T47D (cell line): ENCODE measurements around the gene KRT35.
A peak's percentile ranks its signal among the peaks of the same experiment; 100 is the strongest.

ENCODE experiments used
- DNase-seq, 2 experiments: peaks; one replicate each; pipeline versions ENCODE4 v3.0.0 to v3.0.0-alpha.2; 2011 to 2012; ENCODE audit warnings: low read depth in 1 of 2, low spot score in 1 of 2
- JUND ChIP-seq: IDR thresholded peaks from 2 replicates; pipeline ENCODE4 v1.6.1; 2012; ENCODE audit warnings: low read depth
- in situ Hi-C: cut with HindIII; loops from 2 replicates; pipeline ENCODE4 v1.10.0; 2016; ENCODE audit warnings: low sequenced_read_pairs, low pct_unique_long_range_greater_than_20kb

Gene KRT35

DNA sequence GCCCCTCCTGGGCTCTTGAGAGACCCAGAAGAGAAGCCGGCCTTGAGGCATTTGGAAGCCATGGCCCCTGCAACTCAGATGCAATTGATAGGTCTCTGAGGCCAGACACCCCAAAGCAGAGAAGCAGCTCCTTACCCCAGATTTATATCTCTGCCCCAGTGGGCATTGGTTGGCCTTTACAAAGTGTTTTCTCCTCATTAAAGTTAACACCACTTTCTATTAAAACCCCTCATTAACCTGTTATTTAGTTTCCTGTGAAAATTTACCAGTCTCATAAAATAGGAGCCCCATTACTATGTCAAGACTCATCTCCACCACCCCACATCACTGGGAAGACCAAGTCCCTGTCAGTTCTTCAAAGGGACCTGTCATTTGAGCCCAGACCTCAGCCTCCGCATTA, at the start of gene KRT35:
Gene KRT35 (minus strand): TSS at position 116 of the 400 bp plus-strand sequence. CDS start 54 bp downstream, at position 62.
- in situ Hi-C loops = no loop called here
- TF ChIP-seq JUND = no peak

DNA sequence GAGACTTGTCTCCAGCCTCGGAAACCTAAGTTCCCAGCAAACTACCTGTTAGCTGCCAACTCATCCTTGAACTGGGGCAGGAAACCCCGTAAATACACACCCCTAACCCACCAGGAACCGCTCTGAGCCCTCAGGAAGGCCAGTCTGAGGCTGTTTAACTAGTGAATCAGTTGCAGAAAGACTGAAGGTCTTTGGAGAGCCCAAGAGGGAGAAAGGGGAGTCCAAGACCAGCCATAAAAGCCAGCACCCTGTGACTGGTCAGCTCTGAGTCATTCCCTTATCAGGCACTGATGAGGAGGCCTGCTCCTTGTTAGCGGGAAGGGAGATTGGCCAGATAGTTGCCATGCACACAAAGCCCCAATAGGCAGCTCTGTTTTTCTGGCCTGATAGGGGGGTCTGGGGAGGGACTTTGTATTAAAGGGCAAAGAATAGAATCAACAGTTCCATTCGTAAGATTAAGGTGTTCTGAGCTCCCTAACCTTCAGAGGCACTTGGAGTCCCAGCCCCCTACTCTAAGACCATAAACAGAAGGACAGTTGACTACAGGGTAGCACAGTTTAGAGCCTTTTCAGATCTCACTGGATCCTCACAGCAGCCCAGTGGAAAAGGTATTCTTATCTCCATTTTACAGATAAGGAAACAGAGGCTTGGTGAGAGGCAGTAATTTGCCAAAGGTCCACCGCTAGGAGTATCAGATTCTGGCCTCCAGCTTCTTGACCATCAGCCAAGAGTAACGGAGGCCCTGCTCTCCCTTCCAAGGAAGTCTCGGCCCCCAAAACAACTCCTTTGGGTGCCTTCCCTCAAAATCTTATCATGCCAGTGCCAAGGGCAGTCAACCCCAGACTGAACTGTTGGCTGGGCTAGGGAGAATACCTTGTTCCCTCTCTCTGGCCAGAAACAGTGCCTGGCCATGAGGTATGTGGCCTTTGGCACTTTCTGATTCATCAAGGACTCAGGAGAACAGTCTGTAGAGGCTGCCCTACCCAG, 49.4 kb upstream of the KRT35 start:
- DNase-seq = peak in 1 of 2 experiments; percentile 57
- in situ Hi-C loops = no loop called here
- no peak for TF ChIP-seq JUND

More for the DNA sequence above, at the start of gene KRT35:
- no peak for DNase-seq

DNA sequence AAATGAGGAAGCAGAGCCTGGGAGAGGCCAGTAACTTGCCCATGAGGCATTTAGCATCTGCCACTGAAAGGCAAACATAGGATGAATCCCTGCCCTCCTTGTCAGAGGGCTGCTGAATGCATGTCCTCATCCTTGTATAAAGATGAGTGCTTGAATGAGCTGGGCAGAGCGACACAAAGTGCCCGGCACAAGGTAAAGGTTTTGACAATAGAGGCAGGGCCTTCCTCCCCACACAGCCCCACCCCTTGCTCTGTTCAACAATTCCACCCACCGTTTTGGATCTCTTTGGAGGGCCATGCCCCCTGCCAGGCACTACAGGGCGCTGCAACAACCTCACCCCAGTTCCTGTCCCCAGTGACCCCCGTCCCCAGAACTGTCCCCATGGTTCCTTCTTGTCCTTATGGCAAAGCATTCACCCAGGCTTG, 48.6 kb upstream of the KRT35 start:
- peak in 1 of 2 experiments; percentile 84 for DNase-seq
- in situ Hi-C loops = no loop called here
- TF ChIP-seq JUND = no peak

DNA sequence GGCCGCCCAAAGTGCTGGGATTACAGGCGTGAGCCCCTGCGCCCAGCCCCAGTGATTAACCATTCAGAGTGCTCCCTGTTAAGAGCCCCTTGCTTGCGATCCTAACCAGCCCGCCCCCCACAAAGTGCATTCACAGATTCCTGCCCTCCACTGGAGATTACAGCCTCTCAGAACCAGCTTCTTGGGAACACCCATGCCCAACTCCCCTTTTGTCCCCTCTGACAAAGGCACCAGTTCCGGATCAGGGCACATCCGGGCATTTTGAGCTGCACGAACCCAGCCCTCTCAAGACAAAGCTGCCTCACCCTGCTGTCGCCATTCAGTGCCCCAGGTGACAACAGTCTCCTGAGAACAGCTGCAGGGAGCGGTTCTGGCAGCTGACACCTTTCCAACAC, 48.0 kb upstream of the KRT35 start:
- TF ChIP-seq JUND = no peak
- in situ Hi-C loops = no loop called here
- peak in 1 of 2 experiments; percentile 83 for DNase-seq

DNA sequence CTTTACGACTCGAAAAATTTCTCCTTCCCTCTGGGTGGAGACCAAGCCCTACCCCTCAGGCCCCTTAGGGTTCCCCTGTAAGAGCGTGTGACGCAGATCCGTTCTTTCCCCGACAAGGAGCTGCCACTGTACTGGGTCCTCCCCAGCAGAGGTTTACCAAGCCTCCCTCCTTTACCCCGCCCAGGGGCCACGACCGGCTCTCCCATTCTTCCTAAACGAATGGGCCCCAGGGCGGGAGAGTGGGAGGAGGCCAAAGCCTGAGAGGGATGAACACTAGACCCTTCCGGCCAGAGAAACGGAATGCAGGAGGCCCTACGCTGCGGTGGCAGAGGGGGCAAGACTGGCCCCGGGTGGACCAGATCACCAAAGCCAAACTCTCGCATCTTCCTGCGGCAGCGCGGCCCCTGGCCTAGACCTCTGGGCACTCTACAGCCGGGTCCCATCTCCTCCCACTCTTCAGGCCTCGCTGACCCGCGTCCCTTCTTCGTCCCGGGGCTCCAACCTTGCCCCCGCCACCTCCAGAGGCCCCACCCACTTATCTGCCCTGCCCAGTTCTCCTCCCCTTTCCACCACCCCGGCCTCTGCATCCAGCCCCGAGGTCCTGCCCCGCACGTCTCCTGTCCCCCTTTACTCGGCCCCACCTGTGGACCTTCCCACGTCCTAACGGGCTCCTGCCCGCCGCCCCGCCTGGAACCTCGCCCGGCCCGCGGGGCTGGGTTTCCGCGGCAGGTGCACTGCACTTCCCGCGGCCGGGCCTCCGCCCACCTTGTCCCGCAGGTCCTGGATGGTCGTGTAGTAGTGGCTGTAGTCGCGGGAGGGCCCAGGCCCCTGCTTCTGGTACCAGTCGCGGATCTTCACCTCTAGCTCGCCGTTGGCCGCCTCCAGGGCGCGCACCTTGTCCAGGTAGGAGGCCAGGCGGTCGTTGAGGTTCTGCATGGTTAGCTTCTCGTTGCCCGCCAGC, 46.4 kb upstream of the KRT35 start:
- peak; percentile 3; the same call in 1 of the 2 replicates for TF ChIP-seq JUND
- peak in 1 of 2 experiments; percentile 70 for DNase-seq
- in situ Hi-C loops = no loop called here

DNA sequence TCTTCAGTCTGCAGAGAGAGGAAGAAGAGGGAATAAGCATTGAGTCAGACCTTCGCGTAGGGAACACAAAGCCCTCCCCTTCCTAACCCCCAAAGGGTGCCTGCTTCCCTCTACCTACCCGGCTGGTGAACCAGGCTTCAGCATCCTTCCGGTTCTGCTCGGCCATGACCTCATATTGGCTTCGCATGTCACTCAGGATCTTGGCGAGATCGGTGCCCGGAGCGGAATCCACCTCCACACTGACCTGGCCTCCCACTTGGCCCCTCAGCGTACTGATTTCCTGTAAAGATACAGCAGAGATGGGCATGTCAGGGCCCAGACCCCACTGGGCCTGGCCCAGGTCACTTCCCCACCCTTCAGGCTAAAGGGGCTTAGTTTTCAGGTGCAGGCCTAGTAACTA, 43.3 kb upstream of the KRT35 start:
- TF ChIP-seq JUND = no peak; the same call in 1 of the 2 replicates
- peak in 1 of 2 experiments; percentile 85 for DNase-seq
- in situ Hi-C loops = no loop called here

DNA sequence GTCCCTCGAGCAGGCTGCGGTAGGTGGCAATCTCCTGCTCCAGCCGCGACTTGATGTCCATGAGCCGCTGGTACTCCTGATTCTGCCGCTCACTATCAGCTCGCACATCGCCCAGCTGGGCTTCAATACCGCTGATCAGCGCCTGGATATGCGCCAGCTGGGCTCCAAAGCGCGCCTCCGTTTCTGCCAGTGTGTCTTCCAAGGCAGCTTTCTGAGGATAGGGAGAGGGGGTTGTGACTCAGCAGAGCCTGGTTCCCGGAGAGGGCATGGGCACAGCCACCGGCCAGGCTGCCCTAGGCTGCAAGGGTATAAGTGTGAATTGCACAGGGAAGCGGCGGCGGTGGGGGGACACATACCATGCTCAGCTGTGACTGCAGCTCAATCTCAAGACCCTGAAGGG, 42.8 kb upstream of the KRT35 start:
- in situ Hi-C loops = no loop called here
- TF ChIP-seq JUND = no peak
- peak in 1 of 2 experiments; percentile 84 for DNase-seq

DNA sequence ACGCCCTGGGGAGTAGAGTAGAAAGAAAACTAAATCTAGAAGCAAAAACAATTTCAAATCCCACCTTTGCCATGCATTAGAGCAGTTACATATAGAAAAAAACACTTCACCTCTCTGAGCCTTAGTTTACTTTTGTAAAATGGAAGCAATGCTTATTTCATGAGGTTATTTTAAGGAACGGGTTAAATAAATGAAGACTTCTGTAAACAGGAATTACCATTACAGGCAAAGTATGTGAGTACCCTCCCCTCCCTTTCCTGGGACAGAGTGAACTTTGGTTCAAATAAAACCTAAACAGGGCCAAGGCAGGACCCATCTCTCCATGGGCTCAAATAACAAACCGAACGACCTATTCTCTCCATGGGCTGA, 42.3 kb upstream of the KRT35 start:
- DNase-seq = peak in 1 of 2 experiments; percentile 68
- in situ Hi-C loops = no loop called here
- TF ChIP-seq JUND = no peak

DNA sequence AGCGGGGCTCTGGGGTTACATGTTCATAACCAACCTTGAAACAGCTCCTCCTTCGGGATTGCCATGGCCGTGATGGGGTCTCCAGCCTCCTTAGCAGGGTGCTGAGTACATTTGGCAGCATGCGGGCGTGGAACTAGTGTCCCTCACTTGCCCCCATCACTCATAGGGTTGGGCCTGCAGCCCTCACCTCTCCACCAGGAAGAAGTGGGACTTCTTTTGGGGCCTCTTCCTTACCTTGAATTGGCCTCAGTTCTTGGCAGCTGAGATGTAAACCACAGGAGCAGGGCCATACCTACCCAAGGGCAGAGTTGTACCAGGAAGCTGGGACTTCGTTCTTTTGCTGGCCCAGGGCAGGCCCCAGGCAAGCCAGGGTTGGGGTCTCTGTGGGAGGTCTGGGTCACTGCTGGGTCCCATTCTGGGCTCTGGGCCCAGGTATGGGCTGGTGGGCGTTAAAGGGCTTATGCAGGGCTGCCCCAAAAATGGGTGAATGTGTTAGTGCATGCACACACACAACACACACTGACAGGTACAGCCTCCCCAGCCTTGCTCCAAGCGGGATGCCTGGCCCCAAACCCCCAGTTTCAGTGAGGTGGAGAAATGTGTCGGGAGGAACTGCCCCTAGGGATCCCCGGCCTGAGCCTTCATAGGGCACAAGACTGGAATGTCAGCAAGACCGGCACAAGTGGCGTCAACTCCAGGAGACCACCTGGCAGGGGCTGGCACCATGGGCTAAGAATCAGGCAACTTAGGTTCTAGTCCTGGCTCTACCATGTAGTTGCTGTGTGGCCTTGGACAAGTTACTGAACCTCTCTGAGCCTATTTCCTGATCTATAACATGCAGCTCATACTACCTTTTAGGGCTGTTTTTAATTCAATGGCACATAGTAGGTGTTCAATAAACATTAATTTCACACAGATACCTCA, 41.6 kb upstream of the KRT35 start:
- in situ Hi-C loops = no loop called here
- peak in 1 of 2 experiments; percentile 98 for DNase-seq

DNA sequence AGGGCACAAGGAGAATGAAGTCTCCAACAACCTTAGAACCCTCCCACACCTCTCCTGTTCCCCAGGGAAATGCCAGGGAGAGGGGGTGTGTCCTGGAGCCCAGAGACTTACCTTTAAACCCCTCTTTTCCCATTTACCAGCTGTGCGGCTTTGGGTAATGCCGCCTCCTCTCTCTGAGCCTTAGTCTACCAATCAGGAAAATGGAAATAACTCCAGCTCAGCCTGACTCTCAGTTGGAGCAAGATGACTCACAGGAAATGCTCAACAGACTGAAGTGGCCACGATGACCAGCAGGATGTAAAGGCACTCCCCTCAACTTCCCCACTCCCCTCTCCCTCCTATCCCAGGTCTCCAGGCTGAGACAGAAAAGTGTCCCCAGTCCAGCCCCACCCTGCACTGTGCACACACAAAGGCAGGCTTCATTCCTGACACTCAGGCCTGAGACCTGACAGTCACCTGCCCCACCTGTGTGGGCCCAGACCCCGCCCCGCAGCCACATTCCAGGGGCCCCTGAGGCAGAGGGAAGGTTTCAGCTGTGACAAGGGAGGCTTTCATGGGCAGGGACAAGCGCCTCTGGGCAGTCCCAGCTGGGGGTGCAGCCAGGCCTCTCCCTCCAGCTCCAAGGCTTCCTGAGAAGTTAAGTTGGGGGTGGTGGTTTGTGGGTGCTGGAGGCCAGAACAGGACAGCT, 40.8 kb upstream of the KRT35 start:
- no peak; the same call in 1 of the 2 replicates for TF ChIP-seq JUND
- DNase-seq = no peak
- in situ Hi-C loops = no loop called here

More for the DNA sequence above, 41.6 kb upstream of the KRT35 start:
- TF ChIP-seq JUND = peak; percentile 70; the same call in 1 of the 2 replicates
